ENCODE data around the gene LGMN.
"Not testable (repeated sequence)": the region's sequence is repeated elsewhere in the genome, so short reads cannot be mapped to it uniquely, and the experiment has no call there.

The LGMN gene

DNA sequence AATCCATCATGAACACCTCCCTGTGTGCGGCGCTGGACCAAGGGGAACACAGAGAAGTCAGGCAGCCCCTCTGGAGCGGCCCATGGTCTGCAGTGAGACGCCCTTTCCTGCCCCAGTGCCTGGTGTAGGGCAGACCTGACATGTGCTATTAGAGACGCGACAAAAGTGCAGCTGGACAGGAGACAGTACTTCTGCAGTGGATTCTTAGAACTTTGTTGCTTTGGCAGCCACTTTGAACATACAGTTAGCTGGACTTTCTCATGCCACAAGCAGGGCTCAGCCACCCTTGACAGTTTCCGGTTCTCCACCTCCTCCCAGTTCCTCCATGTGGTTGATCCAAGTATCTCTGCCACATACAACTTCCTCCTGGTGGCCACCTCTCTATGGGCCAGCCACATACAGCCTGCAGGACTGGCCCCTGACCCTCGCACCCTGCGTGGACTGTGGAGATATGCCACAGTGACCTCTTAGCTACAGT, 45.9 kb downstream of the LGMN start:
- DNase-seq (ENCODE audit: extremely low read depth in 1 of 2, low read depth in 1 of 2), result no peak

- DNase-seq (ENCODE audit: extremely low read depth in 1 of 2, low read depth in 1 of 2), result no peak
These were observed 46.6 kb downstream of the LGMN start for GRCh38 chr14:92701826-92702225.

DNA sequence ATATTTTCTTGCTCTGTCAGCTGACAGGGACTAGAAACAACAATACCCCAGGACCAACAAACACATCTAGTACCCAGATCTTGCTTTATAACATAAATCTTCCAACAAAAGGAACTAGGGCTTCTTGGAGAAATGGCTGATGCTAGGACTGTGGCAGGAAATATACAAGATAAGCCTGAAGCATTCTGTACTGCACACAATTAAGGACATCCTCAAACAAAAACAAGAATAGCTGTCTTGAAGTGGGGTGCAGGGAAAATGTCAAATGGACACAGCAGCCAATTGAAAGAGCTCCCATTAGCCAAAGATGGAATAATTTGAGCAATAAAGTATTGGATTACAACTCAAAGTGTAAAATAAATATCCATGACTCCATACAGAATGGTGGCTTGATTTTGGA, 50.0 kb downstream of the LGMN start:
- DNase-seq (ENCODE audit: extremely low read depth in 1 of 2, low read depth in 1 of 2), result no peak

- DNase-seq (ENCODE audit: extremely low read depth in 1 of 2, low read depth in 1 of 2), result no peak
These were observed 52.1 kb downstream of the LGMN start for GRCh38 chr14:92696366-92696765.

GRCh38 chr14:92695562-92695961, 52.9 kb downstream of the LGMN start:
- no peak for DNase-seq (ENCODE audit: extremely low read depth in 1 of 2, low read depth in 1 of 2)

- no peak for DNase-seq (ENCODE audit: extremely low read depth in 1 of 2, low read depth in 1 of 2)
These were observed 53.6 kb downstream of the LGMN start for GRCh38 chr14:92694807-92695206.

DNA sequence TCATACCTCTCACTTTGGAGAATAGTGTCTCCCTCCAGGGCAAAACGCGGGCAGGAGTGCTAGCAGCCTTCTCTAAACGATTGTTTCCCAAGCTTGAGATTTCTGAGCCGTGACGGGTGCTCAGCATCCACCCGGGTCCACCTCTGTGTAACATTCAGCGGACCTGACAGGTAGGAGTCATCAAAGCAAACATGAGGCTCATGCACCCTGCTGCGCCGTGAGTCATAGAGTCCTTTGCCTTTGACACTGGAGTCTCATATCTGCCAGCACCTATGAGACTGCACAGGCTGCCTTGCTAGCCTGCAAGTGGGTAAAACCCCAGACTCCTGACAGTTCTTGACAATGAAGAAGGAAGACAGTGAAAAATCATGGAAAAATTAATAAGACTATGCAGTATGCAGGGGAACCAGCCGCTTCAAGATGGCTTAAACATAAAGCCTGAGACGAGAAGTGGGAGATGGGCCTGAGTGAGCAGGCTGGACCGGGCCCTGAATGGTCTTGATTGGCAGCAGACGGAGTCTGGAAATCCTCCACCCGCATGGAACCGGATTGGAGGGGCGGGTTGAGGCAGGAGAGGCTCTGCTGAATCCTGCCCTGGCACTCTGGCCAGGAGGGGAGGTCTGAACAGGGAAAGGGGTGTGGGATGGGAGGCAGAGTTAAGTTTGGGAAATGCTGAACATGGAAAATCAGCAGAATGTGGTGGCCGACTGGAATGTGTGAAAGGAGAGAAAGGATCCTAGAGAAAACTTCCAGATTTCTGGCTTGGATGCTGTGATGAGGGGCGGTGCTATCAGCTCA, 54.2 kb downstream of the LGMN start:
- DNase-seq (ENCODE audit: extremely low read depth in 1 of 2, low read depth in 1 of 2), result no peak

DNA sequence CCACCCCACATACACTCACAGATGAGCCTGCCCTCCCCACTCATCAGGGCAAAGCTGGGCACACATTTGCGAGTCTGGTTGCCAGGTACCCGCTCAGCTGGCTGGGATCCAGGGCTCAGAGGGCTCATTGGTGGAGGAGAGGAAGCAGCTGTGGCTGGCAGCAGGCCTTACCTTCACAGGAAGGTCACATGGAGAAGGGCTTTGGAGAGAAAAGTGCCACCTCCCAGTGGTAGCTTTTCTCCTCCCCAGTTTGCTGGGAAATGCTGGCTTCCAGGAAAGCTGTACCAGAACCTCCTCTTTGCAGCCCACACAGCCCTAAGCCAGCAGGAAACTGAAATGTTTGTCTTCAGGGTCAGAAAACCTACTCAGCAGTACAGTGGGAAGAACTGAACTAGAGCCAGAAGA, 55.6 kb downstream of the LGMN start:
- peak in 1 of 2 donors; percentile 25 for DNase-seq (ENCODE audit: extremely low read depth in 1 of 2, low read depth in 1 of 2)

GRCh38 chr14:92690171-92691011, 58.0 kb downstream of the LGMN start:
- no peak for DNase-seq (ENCODE audit: extremely low read depth in 1 of 2, low read depth in 1 of 2)

GRCh38 chr14:92688434-92689375, 59.7 kb downstream of the LGMN start:
- DNase-seq (ENCODE audit: extremely low read depth in 1 of 2, low read depth in 1 of 2), result no peak

DNA sequence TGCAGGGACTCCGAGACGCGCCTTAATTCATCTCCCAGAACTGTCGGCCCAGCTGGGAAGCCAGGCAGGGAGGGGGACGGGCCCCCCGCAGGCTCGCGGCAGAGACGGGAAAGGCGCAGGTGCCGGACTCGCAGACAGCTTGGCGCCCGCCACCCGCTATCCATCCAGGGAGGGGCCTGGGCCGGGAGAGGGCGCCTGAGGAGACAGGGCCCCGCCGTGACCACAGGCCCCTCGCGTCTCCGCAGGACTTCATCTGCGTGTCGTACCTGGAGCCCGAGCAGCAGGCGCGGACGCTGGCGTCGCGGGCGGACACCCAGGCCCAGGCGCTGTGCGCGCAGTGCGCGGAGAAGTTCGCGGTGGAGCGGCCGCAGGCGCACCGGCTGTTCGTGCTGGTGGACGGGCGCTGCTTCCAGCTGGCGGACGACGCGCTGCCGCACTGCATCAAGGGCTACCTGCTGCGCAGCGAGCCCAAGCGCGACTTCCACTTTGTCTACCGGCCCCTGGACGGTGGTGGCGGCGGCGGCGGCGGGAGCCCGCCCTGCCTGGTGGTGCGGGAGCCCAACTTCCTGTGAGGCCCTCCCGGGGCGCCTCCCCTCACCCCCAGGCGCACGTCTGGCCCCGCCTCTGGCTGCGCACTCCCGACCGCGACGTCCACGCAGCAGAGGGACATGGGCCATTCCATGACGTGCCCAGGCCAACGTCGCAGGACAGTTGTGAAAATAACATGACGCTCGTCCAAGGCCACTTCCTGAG, 60.6 kb downstream of the LGMN start:
- DNase-seq (ENCODE audit: extremely low read depth in 1 of 2, low read depth in 1 of 2), result no peak

DNA sequence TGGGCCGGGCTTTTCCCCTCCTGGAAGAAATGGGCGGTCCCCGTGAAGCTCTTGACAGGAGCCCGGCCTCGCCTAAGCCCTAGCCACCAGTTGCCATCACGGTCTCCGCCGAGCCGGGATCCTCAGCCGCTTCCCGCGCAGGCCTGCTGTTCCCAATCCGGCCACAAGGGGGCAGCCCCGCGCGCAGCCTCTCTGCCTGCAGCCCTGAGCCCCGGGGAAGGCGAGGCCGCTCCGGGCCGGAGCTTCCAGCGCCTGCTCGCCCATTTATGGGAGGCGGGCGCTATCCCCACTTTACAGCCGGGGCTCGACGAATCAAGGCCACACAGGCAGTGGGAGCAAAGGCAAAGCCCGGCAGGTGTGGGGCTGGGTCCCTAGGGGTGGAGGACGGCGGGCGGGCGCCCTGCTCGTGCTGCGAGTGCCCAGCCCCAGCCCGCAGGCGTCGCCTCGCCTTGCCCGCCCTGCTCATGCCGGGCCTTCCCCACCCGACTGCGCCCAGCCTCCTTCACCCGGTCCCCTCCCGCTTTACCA, 61.5 kb downstream of the LGMN start:
- DNase-seq (ENCODE audit: extremely low read depth in 1 of 2, low read depth in 1 of 2), result peak in 1 of 2 donors; percentile 34

GRCh38 chr14:92686411-92686899, 62.0 kb downstream of the LGMN start:
- no peak for DNase-seq (ENCODE audit: extremely low read depth in 1 of 2, low read depth in 1 of 2)

DNA sequence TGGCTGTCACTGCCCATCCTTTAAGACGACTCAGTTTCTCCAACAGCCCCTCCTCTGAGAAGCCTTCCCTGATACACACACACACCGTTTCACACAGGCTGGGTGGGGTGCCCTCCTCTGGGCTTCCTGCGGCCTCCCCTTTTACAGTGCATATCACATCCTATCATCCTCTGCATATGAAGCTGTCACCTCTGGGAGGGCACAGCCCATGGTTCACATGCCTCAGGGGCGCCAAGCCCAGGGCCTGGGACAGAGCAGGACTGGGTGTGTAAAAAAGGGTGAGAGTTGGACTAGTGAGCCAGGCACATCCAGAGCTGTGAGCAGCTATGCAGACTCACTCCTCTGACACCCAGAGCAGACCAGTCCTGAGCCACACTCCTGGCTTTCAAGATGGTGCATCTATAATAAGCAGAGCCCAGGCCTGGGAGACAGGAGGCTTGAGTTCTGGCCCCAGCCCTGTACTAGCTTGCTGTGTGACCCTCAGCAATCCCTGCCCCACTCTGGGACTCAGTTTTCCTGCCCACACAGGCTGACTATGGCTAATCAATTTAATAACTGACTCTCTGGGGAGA, 62.6 kb downstream of the LGMN start:
- DNase-seq (ENCODE audit: extremely low read depth in 1 of 2, low read depth in 1 of 2), result no peak

- no peak for DNase-seq (ENCODE audit: extremely low read depth in 1 of 2, low read depth in 1 of 2)
These were observed 63.4 kb downstream of the LGMN start for GRCh38 chr14:92684801-92685560.

GRCh38 chr14:92683041-92683440, 65.4 kb downstream of the LGMN start:
- DNase-seq (ENCODE audit: extremely low read depth in 1 of 2, low read depth in 1 of 2), result no peak

DNA sequence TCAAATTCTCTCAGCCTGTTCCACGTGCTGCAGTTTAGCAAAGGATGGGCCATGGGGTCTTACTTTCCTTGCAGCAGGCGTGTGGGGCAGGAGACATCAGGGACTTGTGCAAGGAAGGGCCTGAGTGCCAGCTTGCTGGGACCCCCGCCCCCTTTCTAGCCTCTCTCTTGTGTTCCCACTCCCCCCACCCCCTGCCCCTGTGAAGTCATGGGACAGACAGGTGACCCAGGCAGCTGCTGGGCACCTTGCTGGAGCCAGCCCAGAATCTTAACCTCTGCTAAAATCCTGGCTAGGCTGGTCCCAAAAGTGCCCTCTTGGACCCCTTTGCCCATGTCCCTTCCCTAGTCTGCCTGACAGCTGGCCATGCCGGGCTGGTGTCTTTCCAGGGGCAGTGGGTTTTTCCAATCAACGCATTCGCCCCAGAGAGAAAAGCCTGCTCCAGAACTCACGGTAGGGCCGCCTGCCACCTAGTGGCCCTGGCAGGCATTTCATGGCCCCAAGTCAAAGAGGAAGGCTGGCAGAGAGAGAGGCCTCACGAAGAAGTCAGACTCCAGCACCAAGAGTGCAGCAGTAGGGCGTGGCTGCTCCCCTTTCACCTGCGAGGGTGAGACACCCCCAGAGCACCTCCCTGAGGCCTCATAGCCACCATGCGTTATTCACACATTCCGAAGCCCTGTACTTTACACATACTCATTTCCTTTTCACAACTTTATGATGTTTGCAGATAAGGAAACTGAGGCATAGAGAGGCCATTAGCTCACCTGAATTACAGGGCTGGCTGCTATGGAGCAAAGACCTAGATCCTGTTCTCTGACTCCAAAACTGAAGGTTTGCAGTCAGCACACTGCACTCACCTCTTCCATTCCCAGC, 67.4 kb downstream of the LGMN start:
- DNase-seq (ENCODE audit: extremely low read depth in 1 of 2, low read depth in 1 of 2), result peak; percentile 44 to 60

DNA sequence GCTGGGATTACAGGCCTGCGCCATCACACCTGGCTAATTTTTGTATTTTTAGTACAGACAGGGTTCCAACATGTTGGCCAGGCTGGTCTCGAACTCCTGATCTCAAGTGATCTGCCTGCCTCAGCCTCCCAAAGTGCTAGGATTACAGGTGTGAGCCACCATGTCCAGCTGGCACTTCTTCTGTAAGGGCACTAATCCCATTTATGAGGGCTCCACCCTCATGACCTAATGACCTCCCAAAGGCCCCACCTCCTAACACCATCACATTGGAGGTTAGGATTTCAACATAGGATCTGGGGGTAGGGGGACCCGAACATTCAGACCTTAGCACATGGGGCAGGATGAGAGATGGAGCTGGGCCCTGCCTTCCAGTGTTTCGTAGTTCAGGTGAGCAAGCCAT, 68.1 kb downstream of the LGMN start:
- not testable (repeated sequence) for DNase-seq (ENCODE audit: extremely low read depth in 1 of 2, low read depth in 1 of 2)

Data from activated CD8-positive, alpha-beta memory T cell treated with anti-CD3 and anti-CD28 coated beads for 1 hour (primary cell).